ENCODE measurements around the gene RBFOX1.

GRCh38 chr16:7689234-7689633 is 356.6 kb downstream of the RBFOX1 start:
- TF ChIP-seq EZH2 (IDR thresholded peaks at IDR 0.05) (no peak), POLR2AphosphoS5 (IDR thresholded peaks at IDR 0.05; ENCODE audit: borderline replicate concordance, low read depth, low read length) (no peak), FOXP2 (optimal IDR thresholded peaks at IDR 0.05; ENCODE audit: control extremely low read depth, extremely low read length, insufficient read depth) (no peak)
